LNCAP (cell line): Measurements from ENCODE around the gene HINT2.

Experiments
- TF ChIP-seq, protein P1 (sequence below): fragments of 450-650 bp; IDR thresholded peaks from 2 replicates; pipeline ENCODE4 v1.5.1; 2017; ENCODE audit warnings: mild to moderate bottlenecking

HINT2 gene

DNA sequence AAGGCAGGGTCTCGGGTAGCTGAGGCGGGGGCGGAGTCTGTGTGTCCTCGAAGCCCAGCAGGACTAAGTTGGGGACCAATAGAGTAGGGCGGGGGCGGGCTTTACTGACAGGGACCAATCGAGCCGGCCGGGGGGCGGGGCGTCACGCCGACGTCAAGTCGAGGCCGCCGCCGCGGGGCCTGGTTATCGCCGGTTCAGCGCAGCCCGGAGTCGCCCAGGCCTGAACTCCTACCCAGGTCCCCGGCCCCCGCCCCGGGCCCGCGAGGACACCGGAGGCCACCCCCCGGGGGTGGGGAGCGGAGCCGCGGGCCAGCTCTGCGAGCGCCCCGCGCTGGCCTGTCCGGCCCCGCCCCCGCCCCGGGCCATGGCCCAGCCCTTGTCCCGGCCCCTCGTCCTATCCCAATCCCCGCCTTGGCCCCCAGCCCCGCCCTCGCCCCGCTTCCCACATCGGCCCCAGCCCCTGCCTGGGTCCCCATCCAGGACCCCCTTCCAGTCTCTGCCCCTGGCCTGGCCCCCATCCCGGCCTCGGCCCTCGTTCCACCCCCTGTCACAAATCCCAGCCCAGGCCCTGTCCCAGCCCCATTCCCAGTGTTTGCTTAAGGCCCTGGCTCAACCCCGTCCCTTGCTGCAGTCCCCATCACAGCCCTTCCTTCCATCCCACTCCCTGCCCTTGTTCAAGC is 14.4 kb upstream of the HINT2 start, which contains the start of gene TMEM8B:
TSS of gene TMEM8B (plus strand) at position 145 of the 680 bp plus-strand sequence. CDS start at position 365, 220 bp downstream.
- TF ChIP-seq, protein P1, sequence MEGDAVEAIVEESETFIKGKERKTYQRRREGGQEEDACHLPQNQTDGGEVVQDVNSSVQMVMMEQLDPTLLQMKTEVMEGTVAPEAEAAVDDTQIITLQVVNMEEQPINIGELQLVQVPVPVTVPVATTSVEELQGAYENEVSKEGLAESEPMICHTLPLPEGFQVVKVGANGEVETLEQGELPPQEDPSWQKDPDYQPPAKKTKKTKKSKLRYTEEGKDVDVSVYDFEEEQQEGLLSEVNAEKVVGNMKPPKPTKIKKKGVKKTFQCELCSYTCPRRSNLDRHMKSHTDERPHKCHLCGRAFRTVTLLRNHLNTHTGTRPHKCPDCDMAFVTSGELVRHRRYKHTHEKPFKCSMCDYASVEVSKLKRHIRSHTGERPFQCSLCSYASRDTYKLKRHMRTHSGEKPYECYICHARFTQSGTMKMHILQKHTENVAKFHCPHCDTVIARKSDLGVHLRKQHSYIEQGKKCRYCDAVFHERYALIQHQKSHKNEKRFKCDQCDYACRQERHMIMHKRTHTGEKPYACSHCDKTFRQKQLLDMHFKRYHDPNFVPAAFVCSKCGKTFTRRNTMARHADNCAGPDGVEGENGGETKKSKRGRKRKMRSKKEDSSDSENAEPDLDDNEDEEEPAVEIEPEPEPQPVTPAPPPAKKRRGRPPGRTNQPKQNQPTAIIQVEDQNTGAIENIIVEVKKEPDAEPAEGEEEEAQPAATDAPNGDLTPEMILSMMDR: no peak

DNA sequence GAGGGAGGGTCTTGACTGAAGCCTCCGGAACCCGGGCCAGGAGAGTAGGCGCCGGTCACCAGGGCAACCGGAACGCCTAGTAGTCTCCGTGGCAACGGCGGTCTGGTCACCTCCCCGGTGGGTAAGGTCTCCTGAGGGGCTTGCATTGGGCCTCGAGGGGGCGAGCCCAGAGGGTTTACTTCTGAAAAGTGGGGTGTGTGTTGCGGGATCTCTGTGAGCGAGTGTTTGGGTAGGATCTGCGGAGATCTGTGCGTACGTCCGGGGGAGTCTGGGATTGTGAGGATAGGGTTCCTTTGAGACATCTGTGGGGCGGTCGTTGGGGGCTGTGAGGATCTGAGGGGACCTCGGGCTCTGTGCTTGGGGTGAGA is 13.9 kb upstream of the HINT2 start, which contains the start of gene FAM221B:
TSS of gene FAM221B (minus strand) at position 17 of the 368 bp plus-strand sequence. CDS start 2,571 bp downstream, outside the sequence.
- TF ChIP-seq, protein P1: no peak

DNA sequence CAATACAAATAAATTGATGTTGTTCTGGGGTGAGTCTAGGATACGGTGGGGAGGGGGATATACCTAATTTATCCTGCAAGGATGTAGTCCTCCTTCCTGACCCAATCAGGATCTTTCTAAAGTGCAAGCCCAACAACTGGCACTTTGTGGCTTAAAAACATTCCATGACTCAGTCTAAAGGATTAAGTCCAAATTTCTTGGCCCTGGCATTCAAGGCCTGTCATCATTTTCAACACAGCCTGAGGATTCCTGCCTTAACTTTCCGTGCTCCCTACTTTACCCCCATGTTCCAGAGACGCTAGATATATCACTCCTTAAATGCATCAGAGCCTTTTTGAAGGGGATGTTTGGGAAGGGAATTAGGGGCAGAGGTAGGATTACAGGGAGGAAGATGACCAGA is 12.6 kb upstream of the HINT2 start:
- TF ChIP-seq, protein P1: no peak

DNA sequence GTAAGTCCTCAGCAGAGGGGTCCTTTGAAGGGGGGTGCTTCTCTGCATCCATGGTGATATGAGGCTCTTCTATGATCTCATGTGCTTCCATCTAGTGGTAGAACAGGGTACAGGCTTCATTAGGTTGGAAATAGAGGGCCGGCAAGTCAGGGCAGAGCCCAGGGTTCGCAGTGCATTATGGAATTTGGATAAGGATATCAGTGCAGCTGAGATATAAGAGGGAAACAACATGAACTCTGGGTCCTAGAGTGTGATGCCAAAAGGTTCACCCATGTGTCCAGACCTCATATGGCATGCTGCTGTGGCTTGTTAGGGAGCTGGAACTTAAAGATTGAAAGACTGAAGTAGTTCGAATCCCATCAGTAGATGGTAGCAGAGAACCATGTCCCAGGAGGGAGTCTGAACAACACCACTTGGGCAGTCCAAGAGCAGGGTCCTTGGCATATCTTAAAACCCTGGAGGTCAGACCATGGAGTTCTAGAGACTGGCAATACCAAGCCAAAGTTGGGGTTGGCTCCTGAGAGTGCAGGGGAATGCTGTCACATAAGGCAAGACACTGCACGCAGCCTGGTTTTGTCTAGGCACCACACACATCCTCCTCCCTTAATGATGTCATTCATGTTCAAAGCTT is 11.3 kb upstream of the HINT2 start:
- TF ChIP-seq, protein P1: peak; percentile 81

DNA sequence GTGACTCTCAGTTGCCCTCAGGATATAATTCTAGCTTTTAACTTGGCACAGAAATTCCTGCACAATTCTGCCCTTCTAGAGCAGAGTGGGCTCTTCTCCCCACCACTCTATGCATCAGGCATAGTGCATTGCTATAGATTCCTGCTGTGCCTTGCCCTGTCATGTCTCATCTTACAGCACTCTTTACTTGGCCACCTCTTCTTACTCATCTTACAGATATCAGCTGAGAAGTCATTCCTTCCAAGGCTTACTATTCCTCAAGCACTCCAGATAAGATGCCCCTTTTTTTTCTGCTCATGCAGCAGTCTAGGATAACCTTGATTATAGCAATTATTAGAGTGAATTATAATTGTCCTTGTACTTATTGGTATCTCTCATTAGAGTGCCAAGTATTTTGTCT is 8.1 kb upstream of the HINT2 start:
- TF ChIP-seq, protein P1: no peak

DNA sequence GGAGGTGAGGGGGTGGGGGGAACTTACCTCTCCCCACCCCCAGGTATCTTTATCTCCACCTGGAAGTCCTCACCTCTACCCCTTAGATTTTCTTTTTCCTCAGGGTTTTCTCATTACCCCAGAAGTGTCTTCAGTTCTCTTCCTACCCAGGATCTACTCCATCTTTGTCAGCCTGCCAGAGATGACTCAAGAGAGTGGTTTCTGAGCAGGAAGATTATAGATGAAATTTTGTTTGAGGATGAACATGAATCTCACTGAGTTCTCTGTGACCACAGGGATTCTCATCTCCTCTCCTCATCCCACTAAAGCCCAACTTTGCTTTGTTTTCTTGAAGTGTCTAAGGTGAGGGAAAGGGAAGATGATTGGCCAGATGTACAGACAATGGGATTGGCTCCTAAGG is 5.2 kb upstream of the HINT2 start:
- TF ChIP-seq, protein P1: no peak

DNA sequence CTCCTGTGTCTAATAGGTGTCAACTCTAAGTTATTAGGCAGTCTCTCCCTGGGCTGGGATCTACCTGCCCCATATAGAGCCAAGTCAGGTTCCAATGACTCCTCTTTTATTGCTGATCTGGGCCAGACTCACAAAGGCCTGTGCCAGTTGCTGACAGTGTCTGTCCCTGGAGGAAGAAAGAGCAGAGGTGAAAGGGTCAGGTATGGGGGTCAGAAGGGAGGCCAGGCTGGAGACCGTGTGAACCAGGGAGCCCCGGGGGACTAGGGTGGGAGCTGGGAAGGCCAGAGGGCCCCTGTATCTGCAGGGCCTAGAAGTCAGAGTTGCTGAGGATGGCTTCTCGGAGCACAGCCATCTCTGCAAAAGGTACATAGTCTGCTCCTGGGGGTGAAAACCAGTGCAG is 3.5 kb upstream of the HINT2 start:
- TF ChIP-seq, protein P1: no peak
